Activated CD4-positive, CD25-positive, alpha-beta regulatory T cell treated with anti-CD3 and anti-CD28 coated beads, Interleukin-2, amount 50 U/mL, for 72 hours (primary cell): ENCODE results near the gene NFILZ.

Experiments used
- DNase-seq: peaks from one replicate; pipeline ENCODE4 v3.0.0; 2021

The NFILZ gene, protein sequence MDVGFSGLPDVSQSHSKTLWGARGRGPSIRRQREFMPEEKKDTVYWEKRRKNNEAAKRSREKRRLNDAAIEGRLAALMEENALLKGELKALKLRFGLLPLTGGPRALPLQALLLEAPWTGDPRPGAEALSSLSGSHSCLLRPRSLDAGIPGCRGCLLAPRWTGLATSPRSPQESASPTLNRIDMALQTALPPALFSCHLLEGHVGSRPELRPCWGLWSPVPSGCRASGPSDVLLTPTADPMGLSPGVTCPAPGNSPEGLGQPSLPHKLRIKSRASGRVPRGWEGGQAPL

DNA sequence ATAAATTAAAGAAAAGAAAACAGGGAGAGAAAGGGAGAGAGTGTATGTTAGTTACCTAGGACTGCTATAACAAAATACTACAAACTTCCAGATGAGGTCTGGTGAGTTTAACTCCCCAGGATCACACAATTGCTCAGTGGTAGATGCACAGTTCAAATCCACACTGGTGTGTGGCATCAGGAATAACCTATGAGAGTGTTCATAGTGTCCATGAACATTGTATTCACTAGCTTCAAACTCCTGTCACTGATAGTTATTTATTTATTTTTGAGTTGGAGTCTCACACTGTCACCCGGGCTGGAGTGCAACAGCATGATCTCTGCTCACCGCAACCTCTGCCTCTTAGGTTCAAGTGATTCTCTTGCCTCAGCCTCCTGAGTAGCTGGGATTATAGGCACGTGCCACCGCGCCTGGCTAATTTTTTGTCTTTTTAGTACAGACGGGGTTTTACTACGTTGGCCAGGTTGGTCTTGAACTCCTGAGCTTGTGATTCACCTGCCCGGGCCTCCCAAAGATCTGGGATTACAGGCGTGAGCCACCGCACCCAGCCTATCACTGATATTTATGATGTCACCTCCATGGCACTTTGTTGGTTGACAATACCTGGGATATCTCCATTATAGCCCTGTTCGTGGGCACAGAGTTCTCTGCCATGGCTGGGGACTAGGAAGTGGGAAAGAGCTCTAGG, at the start of gene NFILZ:
Gene NFILZ, plus strand, starts transcription at position 638 of the 688 bp plus-strand sequence. CDS start 46,133 bp downstream, outside the sequence.
- DNase-seq, result no peak

DNA sequence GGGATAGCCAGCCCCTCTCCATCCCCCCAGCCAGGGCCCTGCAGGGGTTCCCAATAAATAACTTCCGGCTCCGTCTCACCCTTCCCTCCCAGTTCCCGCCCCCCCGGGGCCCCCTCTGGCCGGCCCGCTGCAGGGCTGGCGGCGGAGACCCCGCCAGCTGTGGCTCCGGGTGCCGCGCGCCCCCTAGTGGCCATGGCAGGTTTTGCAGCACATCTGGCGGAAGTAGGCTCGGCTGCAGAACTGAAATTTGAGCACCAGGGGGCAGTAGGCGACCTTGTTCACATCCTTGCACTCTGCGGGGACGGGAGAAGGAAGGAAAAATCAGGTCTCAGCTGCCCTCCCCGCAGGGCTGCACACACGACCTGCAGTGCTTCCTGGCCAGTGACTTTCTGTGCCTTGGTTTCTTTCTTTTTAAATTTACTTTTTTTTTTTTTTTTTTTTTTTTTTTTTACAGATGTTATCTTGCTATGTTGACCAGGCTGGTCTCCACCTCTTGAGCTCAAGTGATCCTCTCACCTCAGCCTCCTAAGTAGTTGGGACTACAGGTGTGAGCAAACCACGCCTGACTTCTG, 49.6 kb upstream of the NFILZ start:
- peak; percentile 89 for DNase-seq

DNA sequence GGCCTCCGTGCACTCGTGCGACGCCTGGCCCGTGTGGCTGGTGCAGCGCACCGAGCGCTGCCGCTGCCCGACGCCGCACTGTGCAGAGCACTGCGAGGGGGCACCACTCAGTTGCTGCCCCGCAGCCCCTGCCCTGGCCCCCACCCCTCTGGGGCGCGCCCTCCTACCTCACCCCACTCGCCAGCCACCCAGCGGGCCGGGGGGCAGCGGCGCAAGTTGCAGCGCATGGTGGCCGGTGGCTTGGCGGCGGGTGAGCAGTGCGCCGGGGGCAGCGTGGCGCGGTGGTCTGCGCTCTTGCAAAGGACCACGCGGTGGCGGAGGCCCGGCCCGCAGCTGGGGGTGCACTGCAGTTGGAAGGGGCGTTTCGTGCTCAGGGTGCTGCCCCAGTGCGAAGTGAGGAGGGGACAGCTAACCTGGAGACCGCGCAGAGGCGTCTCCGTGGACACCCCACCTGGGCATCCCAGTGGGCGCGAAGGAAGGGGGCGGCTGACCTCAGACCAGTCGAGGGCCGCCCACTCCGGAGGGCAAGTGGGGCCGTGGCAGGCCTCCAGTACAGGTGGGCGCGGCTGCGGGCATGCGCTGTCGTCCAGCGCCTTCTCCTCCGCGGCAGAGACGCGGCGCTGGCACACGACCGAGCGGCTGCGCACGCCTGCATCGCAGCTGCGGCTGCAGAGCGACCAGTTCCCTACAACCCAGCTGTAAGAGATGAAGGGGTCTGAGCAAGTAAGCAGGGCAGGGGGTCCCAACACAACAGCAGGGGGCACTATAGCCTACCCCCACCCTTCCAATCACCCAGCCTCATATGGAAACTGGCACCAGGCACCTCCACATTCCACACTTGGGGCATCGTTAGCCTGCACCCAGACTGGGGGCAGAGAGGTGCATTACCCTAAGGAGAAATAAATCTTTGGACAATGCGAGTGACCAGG, 45.2 kb upstream of the NFILZ start:
- DNase-seq, result no peak

DNA sequence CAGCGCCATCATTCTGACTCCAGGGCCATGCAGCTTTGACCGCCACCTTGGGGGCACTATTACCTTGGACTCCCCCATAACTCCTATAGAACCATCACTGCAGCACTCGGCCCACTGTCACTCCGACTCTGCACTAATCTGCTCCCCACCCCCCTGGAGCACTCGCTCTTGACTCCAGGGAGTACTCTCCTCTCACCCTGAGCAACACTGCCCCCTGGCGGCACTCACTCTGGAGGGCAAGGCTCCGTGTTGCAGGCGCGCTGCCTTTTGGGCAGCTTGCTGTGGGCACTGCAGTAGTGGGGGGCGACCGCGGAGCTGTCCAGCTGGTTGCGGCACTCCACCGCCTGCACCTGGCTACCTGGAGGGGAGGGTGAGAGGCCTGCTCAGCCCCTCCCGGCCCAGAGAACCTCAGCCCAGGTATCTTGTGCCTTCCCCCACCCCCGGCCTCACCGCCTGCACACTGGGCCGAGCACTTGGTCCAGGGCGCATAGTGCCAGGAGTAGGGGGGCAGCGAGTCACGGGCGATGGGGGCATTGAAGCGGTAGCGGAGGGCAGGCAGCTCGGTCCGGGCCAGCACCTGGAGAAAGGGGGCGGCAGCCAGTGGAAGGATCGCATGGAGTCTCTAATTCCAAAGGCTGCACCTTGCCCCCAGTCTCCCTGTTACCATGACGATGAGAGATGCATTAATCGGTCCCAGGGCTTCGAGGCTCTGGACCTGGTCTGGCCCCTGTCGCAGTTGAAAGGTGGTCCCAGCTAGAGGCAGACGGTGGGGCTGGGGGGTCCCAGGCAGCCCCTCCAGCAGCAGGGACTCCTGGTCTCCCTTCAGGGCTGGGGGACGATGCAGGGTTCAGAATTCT, 44.3 kb upstream of the NFILZ start:
- DNase-seq, result peak; percentile 64

DNA sequence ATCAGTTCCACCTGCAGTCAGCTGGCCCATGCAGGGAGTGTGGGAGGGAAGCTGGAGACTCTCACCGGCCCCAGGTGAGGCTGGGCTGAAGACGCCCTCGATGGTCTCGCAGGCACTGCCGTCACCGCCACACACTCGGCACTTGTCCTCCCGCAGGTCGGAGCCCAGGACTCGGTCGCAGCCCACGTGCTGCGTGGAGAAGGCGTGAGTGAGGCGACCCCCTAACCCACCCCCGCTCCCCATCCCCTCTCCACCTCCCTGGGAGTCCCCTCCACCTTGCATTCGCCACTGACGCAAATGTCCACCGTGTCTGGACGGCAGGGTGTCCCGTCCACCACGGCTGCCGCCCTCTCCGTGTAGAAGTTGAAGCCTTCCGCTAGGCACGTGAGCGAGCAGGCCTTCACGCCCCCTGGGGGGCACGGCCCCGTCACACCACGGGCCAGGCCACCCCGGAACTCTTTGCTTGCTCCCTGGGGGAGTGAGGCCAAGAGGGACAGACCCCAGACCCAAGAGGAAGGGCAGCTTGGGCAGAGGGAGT, 41.2 kb upstream of the NFILZ start:
- no peak for DNase-seq

DNA sequence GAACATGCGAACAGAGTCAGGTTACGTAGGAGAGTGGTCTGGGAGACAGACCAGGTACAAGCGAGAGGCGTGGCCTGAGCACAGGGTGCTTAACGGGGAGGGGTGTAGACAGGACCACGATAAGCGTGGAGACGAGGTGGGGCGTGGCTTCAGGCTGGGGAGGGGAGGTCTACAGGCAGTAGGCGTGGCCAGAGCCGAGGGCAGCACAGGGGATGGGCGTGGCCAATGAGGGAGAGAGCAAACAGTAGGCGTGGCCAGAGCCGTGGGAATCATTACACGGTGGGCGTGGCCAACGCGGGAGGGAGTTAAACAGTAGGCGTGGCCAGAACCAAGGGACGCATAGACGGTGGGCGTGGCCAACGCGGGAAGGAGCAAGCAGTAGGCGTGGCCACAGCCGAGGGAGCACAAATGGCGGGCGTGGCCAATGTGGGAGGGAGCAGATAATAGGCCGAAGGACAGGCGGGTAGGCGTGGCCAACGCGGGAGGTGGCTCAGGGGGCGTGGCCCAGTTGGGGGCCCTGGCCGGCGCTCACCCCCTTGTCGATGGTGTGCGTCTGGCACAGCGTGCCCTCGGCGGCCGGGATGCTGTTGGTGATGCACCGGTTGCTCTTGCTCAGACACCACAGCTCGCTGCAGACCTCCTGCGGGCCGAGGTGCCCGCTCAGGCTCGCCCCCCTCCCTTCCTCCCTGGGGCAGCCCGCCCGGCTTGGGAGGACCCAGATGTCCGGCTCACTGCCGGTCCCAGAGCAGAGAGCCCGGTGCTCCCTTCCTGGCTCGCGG, 38.0 kb upstream of the NFILZ start:
- peak; percentile 95 for DNase-seq

DNA sequence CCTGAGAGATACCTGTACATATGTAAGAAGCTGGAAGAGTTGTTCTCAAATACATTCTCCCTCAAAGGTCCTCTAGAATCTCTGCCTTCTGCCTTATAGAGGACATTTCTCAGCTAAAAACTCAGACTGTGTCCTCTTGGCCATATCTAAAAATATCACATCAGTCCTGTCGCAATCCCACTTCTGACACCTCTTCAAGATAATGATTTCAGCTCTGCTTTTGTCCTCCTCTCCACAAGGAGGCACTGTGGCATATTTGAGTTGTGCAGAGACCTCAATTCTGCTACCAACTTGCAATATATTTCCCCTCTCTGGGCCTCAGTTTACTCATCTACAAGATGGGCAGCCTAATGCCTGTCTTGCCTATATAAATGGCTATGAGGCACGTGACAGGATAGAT, 36.5 kb upstream of the NFILZ start:
- DNase-seq, result no peak

DNA sequence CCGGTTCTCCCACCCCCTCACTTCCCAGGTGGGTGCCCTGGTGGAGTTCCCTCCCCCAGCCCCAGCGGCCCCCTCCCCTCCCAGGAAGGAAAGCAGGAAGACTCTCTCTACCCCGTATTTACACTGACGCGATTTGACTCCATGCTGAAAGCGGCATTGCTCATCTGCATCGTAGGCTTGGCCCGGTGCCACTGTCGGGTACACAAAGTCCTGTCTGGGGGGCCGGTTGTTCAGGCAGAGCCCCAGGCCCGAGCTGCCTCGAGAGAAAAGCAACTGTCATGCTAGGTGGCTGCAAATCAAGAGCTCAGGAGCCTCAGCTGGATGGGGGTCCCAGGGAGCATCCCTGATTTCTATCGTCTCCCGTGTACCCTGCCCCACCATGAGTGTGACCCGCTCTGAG, 34.8 kb upstream of the NFILZ start:
- DNase-seq, result no peak

DNA sequence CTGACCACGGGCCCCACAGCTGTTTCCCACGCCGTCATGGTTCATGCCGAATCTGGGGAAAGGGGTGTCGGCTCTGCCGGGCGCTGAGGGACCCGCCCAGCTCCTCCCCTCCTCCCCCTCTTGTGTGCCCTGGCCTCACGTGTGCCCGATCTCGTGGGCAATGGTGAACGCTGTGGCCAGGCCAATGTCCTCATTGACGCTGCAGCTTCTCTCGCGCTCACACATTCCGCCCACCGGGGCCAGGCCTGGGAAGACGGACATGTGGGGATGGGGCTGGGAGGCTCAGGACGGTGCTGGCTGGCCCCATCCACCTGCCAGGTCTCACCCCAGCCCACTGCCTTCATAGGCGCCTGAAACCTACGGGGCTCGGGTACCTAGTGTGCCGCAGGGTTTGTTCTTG, 34.3 kb upstream of the NFILZ start:
- no peak for DNase-seq

DNA sequence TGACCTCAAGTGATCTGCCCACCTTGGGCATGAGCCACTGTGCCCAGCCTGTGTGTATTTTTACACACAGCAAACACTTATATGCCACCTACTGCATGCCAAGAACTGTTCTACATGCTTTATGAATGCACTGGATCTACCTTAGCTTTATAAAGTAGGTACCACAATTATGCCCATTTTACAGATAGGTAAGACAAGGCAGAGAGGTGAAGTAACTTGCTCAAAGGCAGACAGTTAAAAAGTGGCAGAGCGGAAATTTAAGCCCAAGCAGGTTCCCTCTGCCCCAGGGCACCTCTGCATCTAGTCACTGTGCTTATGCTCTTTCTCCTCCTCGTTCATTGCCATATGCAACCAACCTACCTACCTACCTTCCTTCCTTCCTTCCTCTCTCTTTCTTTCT, 30.4 kb upstream of the NFILZ start:
- DNase-seq, result no peak

DNA sequence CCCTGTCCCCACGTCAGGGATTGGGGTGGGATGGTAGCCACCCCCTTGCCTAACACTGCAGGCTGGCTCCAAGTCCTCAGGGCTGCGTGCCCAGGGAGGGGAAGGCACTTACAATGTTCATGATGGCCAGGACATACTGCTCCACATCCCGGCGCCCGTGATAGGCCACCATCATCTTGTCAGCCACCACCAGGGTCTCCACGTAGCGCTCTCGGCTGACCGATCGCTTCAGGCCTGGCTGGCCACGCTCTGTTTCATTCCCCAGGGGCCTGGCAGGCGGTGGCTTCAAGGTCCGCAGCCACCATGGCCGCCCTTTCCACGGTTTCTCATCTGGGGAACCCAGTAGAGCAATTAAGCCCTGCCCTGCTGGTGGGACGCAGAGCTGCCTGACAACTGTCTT, 29.6 kb upstream of the NFILZ start:
- no peak for DNase-seq

DNA sequence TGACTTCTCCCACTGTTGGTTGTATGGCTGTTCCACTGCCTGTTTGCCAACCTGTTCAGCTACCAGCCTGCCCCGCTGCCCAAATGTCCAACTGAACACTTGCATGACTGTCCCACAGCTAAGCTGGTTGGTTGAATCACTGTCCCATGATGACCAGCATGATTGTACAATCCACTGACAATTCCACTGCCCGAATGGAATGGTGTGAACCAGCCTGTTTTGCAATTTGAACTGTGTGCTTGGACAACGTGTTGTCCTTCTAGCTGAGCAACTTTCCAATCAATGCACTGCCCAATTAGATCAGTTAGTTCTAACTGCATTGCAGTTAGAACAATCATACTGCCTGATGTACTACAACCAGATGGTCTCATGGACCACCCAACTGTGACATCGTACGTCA, 28.6 kb upstream of the NFILZ start:
- DNase-seq, result no peak

DNA sequence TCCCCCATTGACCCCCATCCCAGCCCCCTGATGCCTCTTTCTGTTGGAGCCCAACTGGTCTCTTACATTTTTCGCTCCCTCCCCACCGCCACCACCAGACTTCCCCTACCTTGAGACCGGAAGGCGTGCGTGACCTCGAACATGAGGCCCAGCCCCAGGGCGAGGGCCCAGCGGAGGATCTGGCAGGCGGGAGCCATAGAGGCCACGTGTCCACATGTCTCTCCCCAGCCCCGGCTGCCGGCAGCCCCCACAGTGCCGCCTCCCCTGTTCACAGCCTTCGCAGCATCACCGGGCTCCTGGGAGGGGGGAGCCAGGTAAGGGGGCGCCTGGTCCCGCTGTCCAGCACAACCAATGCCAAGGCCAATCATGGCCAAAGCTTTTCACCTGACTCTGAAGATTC, 24.9 kb upstream of the NFILZ start:
- DNase-seq, result no peak

DNA sequence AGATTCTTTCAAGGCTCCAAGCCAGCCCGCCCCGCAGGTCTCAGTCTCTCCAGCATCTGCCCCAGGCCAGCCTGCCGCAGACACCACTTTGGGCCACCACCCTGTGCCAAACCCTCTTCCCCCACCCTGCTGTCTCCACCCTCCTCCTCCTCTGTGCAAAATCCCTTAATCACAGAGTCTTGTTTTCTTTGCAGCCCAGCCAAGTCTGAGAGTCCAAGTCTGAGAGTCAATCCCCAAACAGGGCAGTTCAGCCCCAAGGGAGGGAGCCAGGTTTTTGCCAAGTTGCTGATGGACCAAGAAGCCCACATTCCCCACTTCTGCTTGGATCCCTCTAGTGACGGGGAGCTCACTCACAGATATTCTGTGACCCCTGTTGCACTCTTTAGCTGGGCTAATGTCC, 23.0 kb upstream of the NFILZ start:
- DNase-seq, result no peak

DNA sequence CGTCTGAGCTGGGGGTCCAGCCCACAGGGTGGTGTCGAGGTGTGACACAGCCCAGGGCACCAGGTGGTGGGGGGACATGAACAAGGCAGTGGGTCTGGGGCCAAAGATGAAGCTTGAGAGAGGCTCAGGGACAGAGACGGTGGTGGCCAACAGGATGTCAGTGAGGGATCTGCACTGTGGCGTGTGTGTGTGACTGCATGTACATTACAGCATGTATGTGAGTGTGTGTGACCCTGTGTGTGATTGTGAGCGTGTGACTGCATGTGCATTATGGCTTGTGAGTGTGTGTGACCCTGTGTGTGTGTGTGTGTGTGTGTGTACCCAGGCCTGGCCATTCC, 21.5 kb upstream of the NFILZ start:
- DNase-seq, result no peak

DNA sequence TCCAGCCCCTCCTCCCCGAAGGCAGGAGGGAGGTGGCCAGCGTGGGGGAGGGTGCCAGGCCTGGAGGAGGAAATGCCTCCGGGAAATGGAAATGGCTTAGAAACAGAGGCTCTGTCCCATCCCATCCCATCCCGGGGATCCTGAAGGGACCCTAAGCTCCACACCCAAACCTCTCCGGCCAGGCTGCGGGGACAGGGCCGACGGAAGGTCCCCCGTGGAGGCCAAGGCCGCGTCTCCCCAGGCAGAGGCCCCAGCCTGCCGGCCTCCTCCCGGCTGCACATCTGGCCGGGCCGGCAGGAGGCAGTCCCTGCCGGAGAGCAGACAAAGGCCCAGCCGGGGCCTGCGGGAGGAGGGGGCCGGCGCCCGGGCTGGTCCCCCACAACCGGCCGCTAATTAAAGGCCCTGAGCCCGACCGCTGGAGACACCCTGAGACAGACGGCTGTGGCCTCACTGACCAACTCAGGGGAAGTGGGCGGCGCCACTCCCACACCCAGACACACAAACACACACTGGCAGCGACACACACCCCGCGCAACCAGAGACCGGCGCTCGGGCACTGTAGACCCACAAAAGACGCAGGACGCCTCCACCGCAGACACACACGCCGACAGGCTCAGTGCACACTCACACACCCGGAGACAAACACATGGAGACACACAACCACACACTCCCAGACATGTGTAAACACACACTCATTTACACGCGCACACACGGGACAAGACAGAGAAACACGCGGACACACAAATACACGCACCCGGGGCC, 21.0 kb upstream of the NFILZ start:
- DNase-seq, result peak; percentile 45

DNA sequence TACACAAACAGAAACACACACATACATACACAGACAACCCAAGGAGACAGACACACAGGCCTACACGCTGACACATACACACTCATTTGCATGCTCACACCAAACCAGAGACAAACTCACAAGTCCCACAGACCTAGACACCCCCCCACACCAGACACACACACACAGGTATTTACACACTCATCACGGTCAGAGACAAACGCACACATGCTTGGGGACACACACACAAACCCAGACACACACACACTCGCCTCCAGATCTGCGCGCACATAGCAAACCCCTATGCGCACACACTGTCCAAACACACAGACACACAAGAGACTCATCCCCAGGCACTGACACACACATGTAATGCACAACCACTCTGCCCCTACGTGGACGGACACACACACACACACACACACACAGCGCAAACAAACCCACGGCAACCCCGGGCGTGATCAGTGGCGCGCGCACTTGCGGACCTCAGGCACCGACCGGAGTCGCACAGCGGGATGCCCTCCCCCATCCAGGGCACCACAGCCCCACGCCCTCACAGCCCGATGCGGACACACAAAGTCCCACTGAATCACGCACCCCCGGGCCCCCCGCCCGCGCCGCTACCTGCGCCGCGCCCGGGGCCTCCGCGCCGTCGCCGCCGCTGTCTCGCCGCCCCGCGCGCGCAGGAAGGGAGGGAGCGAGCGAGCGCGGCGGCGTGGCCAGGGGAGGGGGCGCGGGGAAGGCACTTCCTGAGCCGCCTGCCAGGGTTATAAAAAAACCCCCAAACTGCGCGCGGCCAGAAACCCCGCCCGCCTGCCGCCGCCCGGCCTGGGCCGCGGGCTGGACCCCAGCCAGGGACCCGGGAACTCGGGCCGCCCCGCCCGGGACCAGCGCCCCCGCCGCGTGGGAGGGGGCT, 20.1 kb upstream of the NFILZ start, which contains the start of gene ADAMTS10:
Gene ADAMTS10, minus strand, starts transcription at position 675 of the 895 bp plus-strand sequence. CDS start 5,005 bp downstream, outside the sequence.
- DNase-seq, result peak; percentile 41

DNA sequence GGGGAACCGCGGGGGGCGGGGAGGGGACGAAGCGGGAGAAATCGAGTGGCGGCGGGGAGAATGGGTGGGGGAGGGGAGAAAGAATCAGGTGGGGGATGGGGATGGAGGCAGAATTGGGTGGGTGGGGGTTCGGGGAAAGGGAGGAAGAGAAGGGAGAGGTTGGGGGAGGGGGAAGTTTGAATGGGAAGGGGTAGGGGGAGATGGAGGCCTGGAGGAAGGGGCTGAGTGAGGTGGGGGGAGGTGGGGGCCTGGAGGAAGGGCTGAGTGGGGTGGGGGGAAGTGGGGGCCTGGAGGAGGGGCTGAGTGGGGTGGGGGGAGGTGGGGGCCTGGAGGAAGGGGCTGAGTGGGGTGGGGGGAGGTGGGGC, 19.5 kb upstream of the NFILZ start:
- DNase-seq, result no peak

DNA sequence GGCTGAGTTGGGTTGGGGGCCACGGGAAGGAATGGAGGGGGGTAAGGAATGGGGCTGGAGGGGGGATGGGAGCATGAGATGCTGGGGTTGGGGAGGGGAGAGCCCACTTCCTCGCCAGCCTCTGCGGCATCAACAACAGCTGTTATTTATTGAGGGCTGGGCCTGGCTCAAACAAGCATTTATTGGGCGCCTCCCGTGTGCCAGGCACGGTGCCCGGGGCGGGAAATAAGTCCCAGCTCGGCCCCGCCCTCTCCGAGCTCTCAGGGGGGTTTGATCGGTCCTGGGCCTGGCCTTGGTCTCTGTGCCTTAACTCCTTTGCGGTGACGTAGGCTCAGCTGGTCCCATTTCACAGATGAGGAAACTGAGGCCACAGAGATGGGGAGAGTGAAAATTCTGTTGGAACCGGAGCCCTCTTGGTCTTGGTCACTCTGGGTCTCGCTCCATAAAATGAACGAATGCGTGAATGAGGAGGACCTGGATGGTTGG, 19.0 kb upstream of the NFILZ start:
- no peak for DNase-seq
